Heart left ventricle (tissue), 13 donors: ENCODE data around the gene MYBPHL.
"Not testable (repeated sequence)": the region's sequence is repeated elsewhere in the genome, so short reads cannot be mapped to it uniquely, and the experiment has no call there.

ENCODE experiments used
- POLR2A ChIP-seq, 2 donors: fragments of 450-650 bp; IDR thresholded peaks; one replicate each; pipeline ENCODE4 v1.6.1; 2017; ENCODE audit warnings: antibody characterized with exemption in 2 of 2, mild to moderate bottlenecking in 2 of 2, moderate library complexity in 2 of 2
- TF ChIP-seq, protein P1 (sequence below), 12 donors: fragments of 200-600 bp; sonication (generic) in 4 of 12; IDR thresholded peaks; one replicate each; pipeline versions ENCODE4 v1.5.0 to v1.8.0; 2018 to 2022; ENCODE audit warnings: antibody characterized with exemption in 12 of 12, mild to moderate bottlenecking in 5 of 12
- donor health status: ischemic (EF 13 %, LVEDD 7.1; RV severe dilation, severe dysfunction).
- donor health status: DM: no; HTN: yes; CAD: no.
- donor health status: DM: no; HTN: no; CAD: no.
- donor health status: ischemic (EF 25% LVEDD 6.9; RV normal size, moderate dysfunction).
- donor health status: ischemic (EF 25% LVEDD 5.7; RV mildly dilated, moderate dysfunction).
- donor health status: ischemic (EF 35%, LVEDD 5.7; RV mildly dilated, moderate dysfunction).
- donor health status: nonischemic (EF 11% LVEDD 7.7; RV severe dilation, severe dysfunction).
- donor health status: DM: yes; HTN: yes; CAD: no.
- donor health status: PGD.
- donor health status: ischemic (EF 29% LVEDD 5.4; RV normal size, mild dysfunction).
- donor health status: nonischemic (EF 23%, LVEDD 6.1; RV moderate dilation, normal function).

DNA sequence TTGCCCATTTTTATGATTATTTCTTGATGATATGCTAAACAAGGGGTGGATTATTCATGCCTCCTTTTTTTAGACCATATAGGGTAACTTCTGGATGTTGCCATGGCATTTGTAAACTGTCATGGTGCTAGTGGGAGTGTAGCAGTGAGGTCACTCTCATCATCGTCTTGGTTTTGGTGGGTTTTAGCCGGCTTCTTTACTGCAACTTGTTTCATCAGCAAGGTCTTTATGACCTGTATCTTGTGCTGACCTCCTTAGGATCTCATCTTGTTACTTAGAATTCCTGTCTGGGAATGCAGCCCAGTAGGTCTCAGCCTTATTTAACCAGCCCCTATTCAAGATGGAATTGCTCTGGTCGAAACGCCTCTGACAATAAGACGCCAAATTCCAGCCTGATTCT, 20.0 kb downstream of the MYBPHL start:
- TF ChIP-seq, protein P1, sequence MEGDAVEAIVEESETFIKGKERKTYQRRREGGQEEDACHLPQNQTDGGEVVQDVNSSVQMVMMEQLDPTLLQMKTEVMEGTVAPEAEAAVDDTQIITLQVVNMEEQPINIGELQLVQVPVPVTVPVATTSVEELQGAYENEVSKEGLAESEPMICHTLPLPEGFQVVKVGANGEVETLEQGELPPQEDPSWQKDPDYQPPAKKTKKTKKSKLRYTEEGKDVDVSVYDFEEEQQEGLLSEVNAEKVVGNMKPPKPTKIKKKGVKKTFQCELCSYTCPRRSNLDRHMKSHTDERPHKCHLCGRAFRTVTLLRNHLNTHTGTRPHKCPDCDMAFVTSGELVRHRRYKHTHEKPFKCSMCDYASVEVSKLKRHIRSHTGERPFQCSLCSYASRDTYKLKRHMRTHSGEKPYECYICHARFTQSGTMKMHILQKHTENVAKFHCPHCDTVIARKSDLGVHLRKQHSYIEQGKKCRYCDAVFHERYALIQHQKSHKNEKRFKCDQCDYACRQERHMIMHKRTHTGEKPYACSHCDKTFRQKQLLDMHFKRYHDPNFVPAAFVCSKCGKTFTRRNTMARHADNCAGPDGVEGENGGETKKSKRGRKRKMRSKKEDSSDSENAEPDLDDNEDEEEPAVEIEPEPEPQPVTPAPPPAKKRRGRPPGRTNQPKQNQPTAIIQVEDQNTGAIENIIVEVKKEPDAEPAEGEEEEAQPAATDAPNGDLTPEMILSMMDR (IDR thresholded peaks at IDR 0.05): not testable (repeated sequence)
- not testable (repeated sequence) for TF ChIP-seq POLR2A (IDR thresholded peaks at IDR 0.05)
